HepG2 (cell line): Measurements from ENCODE around the gene ANO6. TPM values are rescaled to one million over a fixed set of nuclear protein-coding genes. Genes with fewer than 3 reads are reported as not detected.

Experiments
- ATAC-seq: fragments of 200-7000 bp; cut with Tn5 transposase; 3 replicates; pipeline ENCODE4 v1.9.1; 2020; ENCODE audit warnings: mild to moderate bottlenecking, moderate library complexity
- BruUV-seq: library from RNA; stranded (reverse); fragments of 400-500 nt; replicated peaks from 2 replicates; lab custom pipeline; 2021; lab: Mats Ljungman, UMichigan
- CTCF ChIA-PET: fragments of 300-600 bp; formaldehyde crosslinking; extraction: SDS; loops from one replicate; lab custom pipeline; 2021; ENCODE audit warnings: low total read pairs, inconsistent platforms, low intra/inter-chr PET ratio; lab: Yijun Ruan, JAX
- POLR2A ChIA-PET: fragments of 350-600 bp; sonication (Branson Sonifier 250); formaldehyde crosslinking; loops from one replicate; lab custom pipeline; 2020; ENCODE audit warnings: antibody characterized with exemption, inconsistent platforms; lab: Yijun Ruan, JAX
- DNase-seq: peaks from one replicate; pipeline ENCODE4 v3.0.0-alpha.2; 2015; ENCODE audit warnings: low spot score
- FAIRE-seq: peaks from 3 replicates; lab custom pipeline; 2011; peaks lifted over from hg19 to GRCh38; lab: Jason Lieb, UNC
- H2AFZ ChIP-seq: one replicate; pipeline ENCODE4 v1.6.1; 2011; ENCODE audit warnings: low read length, inconsistent platforms
- H3K27ac ChIP-seq: fragments of 300-600 bp; 3 replicates; pipeline ENCODE4 v1.8.0; 2011; ENCODE audit warnings: mixed run types, mild to moderate bottlenecking, mixed read lengths, low read length, inconsistent platforms; ENCODE audit not compliant: insufficient read depth; ENCODE audit errors: extremely low read length
- H3K27me3 ChIP-seq, 2 experiments: fragments of 200-600 bp in 1 of 2; 2 replicates in 1 of 2; 3 replicates in 1 of 2; pipeline versions ENCODE4 v1.6.0 to v1.8.0; 2011; ENCODE audit warnings: low read length in 2 of 2, mild to moderate bottlenecking in 2 of 2, moderate library complexity in 2 of 2, inconsistent platforms in 1 of 2; ENCODE audit not compliant: insufficient read depth in 2 of 2, control insufficient read depth in 1 of 2
- H3K36me3 ChIP-seq, 2 experiments: fragments of 200-600 bp in 1 of 2; replicated peaks in 1 of 2; 2 replicates in 1 of 2; 3 replicates in 1 of 2; pipeline versions ENCODE4 v1.5.1 to v1.8.0; 2011; ENCODE audit warnings: low read length in 2 of 2, inconsistent platforms in 1 of 2; ENCODE audit not compliant: insufficient read depth in 2 of 2, control insufficient read depth in 1 of 2
- H3K4me1 ChIP-seq: 2 replicates; pipeline ENCODE4 v1.5.1; 2012; ENCODE audit warnings: low read length, inconsistent platforms; ENCODE audit not compliant: insufficient read depth
- H3K4me2 ChIP-seq: 2 replicates; pipeline ENCODE4 v1.6.0; 2011; ENCODE audit warnings: low read depth, low read length, inconsistent platforms
- H3K4me3 ChIP-seq, 3 experiments: fragments of 200-600 bp in 1 of 3; sonication (generic), shearing (Covaris generic) in 1 of 3; replicated peaks in 1 of 3; 2 replicates each; pipeline ENCODE4 v1.5.1; 2011 to 2016; ENCODE audit warnings: low read length in 3 of 3, inconsistent platforms in 2 of 3, low read depth in 2 of 3, mild to moderate bottlenecking in 2 of 3, control low read depth in 1 of 3, mixed read lengths in 1 of 3; ENCODE audit not compliant: insufficient read depth in 1 of 3
- H3K79me2 ChIP-seq: one replicate; pipeline ENCODE4 v1.6.1; 2011; ENCODE audit warnings: low read length, inconsistent platforms; ENCODE audit not compliant: insufficient read depth
- H3K9ac ChIP-seq: 2 replicates; pipeline ENCODE4 v1.6.0; 2011; ENCODE audit warnings: mild to moderate bottlenecking, low read depth, low read length, inconsistent platforms; ENCODE audit not compliant: insufficient read depth
- H3K9me3 ChIP-seq: 2 replicates; pipeline ENCODE4 v1.5.1; 2012; ENCODE audit warnings: mild to moderate bottlenecking, low read length
- H4K20me1 ChIP-seq: 2 replicates; pipeline ENCODE4 v1.6.0; 2011; ENCODE audit warnings: inconsistent platforms, mild to moderate bottlenecking, low read length, moderate library complexity; ENCODE audit not compliant: insufficient read depth
- AGO2 ChIP-seq: fragments of 200-400 bp; formaldehyde crosslinking; optimal IDR thresholded peaks from 2 replicates; pipeline ENCODE3; 2017; ENCODE audit warnings: mild to moderate bottlenecking, low read depth, low read length, moderate library complexity
- EP300 ChIP-seq, 3 experiments: sonication (generic) in 1 of 3; formaldehyde crosslinking in 1 of 3; IDR thresholded peaks; 2 replicates each; pipeline versions ENCODE4 v1.5.1 to v1.6.1; 2011 to 2020; ENCODE audit warnings: low read depth in 2 of 3, low read length in 2 of 3, borderline replicate concordance in 1 of 3, improper control_type of control experiment in 1 of 3, mild to moderate bottlenecking in 1 of 3, missing genetic modification reagents in 1 of 3, moderate library complexity in 1 of 3
- PBX2 ChIP-seq: IDR thresholded peaks from 2 replicates; pipeline ENCODE4 v1.6.1; 2016; ENCODE audit warnings: control low read depth
- PRPF4 ChIP-seq: fragments of 200-400 bp; formaldehyde crosslinking; IDR thresholded peaks from 2 replicates; pipeline ENCODE4 v1.6.1; 2016; ENCODE audit warnings: low read length, low read depth; ENCODE audit not compliant: poor library complexity, severe bottlenecking
- RBM39 ChIP-seq: fragments of 200-400 bp; formaldehyde crosslinking; IDR thresholded peaks from one replicate; pipeline ENCODE4 v1.6.1; 2018; ENCODE audit warnings: antibody characterized with exemption, mild to moderate bottlenecking, low read depth, low read length; ENCODE audit not compliant: poor library complexity, severe bottlenecking
- RXRA ChIP-seq: sonication (generic); formaldehyde crosslinking; IDR thresholded peaks from 2 replicates; pipeline ENCODE4 v1.5.1; 2020; ENCODE audit warnings: missing genetic modification reagents
- ZBTB40 ChIP-seq, 2 experiments: fragments of 450-650 bp in 1 of 2; sonication (generic) in 1 of 2; formaldehyde crosslinking in 1 of 2; IDR thresholded peaks; 2 replicates each; pipeline versions ENCODE4 v1.6.1 to v1.8.0; 2016 to 2022; ENCODE audit warnings: antibody characterized with exemption in 1 of 2, mild to moderate bottlenecking in 1 of 2, missing genetic modification reagents in 1 of 2
- ZFP62 ChIP-seq: sonication (generic); formaldehyde crosslinking; IDR thresholded peaks from 2 replicates; pipeline ENCODE4 v1.4.0; 2020; ENCODE audit warnings: missing genetic modification reagents
- ZNF572 ChIP-seq: sonication (generic); formaldehyde crosslinking; IDR thresholded peaks from 2 replicates; pipeline ENCODE4 v1.5.1; 2020; ENCODE audit warnings: mild to moderate bottlenecking, missing genetic modification reagents
- WGBS: methylation state at CpG from one replicate; pipeline ENCODE4 v1.1.6; 2017; ENCODE audit warnings: low lambda C conversion rate; 5-methylcytosine and 5-hydroxymethylcytosine counted together
- in situ Hi-C: cut with HindIII; loops from 2 replicates; pipeline ENCODE4 v1.10.0; 2017; ENCODE audit warnings: low pct_unique_long_range_greater_than_20kb; ENCODE audit not compliant: extremely low pct_ligation_motif_present
- intact Hi-C: fragments of 100-400 bp; cut with micrococcal nuclease; formaldehyde crosslinking; loops from one replicate; pipeline ENCODE4 v1.10.0; 2022; ENCODE audit not compliant: unreplicated experiment
- polyA plus RNA-seq, 8 experiments: library from polyadenylated mRNA; depleted of rRNA in 3 of 8; stranded (reverse) in 7 of 8; unstranded in 1 of 8; fragments of >200 nt; fragmentation: Illumina TruSeq in 4 of 8; extraction: Trizol in 4 of 8; gene quantifications; 2 replicates each; pipeline versions ENCODE4 v1.2.1 to v1.2.3, GENCODE V29; 2011 to 2016; ENCODE audit warnings: low read depth in 4 of 8, missing spikeins in 1 of 8, mixed read lengths in 1 of 8; ENCODE audit not compliant: insufficient read depth in 1 of 8
- total RNA-seq, 5 experiments: library from RNA; depleted of rRNA; stranded (reverse); fragments of >200 nt; fragmentation: Illumina TruSeq; extraction: Trizol; gene quantifications; 2 replicates each; pipeline ENCODE4 v1.2.3, GENCODE V29; 2016; ENCODE audit warnings: low read depth in 1 of 5

Gene ANO6
- total and polyA plus RNA-seq, 2 of the 13 experiments (the other 11 are each of a cell fraction or from before 2014, with no cell fraction given), result 37.8 to 57.1 TPM

DNA sequence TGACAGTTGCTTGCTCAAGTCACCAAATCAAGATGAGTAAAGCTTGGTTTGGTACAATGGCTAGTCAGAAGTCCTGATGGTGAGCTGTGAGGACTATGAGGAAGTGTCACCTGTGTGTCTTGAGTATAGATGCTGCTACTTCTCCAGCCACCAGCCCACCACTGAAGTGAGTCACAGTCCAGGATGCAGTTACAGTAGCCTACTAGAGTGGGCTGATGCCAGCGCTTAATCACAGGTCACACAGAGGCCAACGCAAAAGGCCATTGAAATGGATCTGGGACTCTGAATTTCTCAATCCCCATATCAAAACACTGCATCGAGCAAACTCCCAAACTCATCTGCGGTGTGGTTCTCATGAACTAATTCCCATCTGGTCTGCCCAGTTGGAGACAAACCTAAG is 223.1 kb downstream of the ANO6 start (continued):
- TF ChIP-seq ZBTB40 (IDR thresholded peaks at IDR 0.05) (no peak), ZBTB40 (CRISPR knock-in tag; IDR thresholded peaks at IDR 0.05) (no peak)

DNA sequence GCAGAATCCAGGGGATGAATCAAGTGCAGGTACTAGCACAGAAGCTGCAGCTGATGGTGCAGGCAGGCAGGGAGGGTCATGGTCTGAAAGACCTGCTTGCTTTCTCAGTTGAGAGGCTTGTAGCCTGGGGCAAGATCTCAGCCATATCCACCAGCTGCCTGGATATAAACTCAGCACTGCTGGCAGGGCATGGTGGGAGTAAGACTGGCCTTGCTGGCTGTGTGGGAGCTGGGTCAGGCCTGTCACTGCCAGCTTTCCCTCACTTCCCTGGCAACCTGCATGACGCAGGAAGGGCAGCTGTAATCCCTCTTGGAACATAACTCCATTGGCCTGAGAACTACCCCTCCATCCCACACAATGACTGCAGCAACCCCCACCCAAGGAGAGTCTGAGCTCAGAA is 230.1 kb downstream of the ANO6 start:
- H3K4me2 ChIP-seq, result no peak overlapping the region
- H3K4me1 ChIP-seq, result no peaks in the 10 kb centered on the region
- POLR2A ChIA-PET, result no interaction called here
- no peaks in the 10 kb centered on the region for H4K20me1 ChIP-seq
- CTCF ChIA-PET, result no interaction called here
- FAIRE-seq, result no peak
- intact Hi-C loops (no loop called here), in situ Hi-C loops (no loop called here)
- H3K4me3 ChIP-seq, result no peak overlapping the region
- no CpG with 5 or more reads among the region's 1 CpG for WGBS
- no peak for TF ChIP-seq RBM39
- TF ChIP-seq AGO2, result no peak
- TF ChIP-seq PRPF4, result no peak
- no peak for TF ChIP-seq RXRA (CRISPR knock-in tag)
- TF ChIP-seq ZNF572, result no peak
- TF ChIP-seq PBX2 (CRISPR knock-in tag), result no peak
- no peak for TF ChIP-seq EP300 (IDR thresholded peaks at IDR 0.05; ENCODE audit: low read depth in 2 of 2, low read length in 2 of 2)
- TF ChIP-seq EP300 (CRISPR knock-in tag; IDR thresholded peaks at IDR 0.05; ENCODE audit: borderline replicate concordance), result no peak
- TF ChIP-seq ZFP62 (CRISPR knock-in tag), result no peak
- H3K36me3 ChIP-seq, result no peaks in the 10 kb centered on the region
- H3K9me3 ChIP-seq, result peaks cover 4% of the 10 kb centered on the region; the same call in 1 of the 2 replicates
- H3K79me2 ChIP-seq, result no peaks in the 10 kb centered on the region
- no peak overlapping the region for H3K9ac ChIP-seq
- BruUV-seq, result no TSS peak
- no peak overlapping the region for H3K27ac ChIP-seq
- DNase-seq, result no peak
- ATAC-seq, result no peak
- H2AFZ ChIP-seq, result no peak overlapping the region
- no peaks in the 10 kb centered on the region for H3K27me3 ChIP-seq
